Activated CD4-positive, alpha-beta T cell treated with anti-CD3 and anti-CD28 coated beads, Interleukin-2, amount 50 U/mL, for 1 hour (primary cell): ENCODE results near the gene NIPAL3.

ENCODE experiments used
- DNase-seq: peaks from one replicate; pipeline ENCODE4 v3.0.0-alpha.2; 2020

The NIPAL3 gene

DNA sequence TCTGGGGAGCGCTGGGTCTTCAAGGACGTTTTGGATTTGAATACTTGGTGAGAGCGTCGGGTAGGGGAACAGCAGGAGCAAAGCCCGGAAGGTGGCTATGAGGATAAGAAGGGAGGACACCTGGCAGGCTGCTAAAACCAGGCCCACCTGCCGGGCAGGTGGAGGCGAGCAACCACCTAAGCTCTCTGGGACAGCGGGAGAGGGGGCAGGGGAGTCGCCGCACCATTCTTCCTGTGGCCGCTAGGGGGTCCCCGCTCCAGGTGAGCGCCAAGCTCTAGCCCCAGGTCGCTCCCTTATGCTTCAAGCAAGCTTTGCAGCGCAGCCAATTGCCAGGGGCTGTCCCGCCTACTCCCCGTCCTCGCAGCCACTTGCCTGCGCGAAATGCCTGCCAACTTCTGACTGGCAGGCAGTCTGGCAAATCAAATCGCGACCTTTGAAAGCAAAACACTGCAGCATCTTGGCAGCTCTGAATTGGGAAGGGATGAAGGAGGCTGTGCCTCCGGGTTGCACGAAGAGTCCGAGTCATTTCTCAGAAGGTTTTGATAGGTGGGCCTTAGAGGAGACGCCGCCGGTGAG is at the start of gene NIPAL3:
Gene NIPAL3 (plus strand): TSS at position 469 of the 576 bp plus-strand sequence. CDS start 3,746 bp downstream, outside the sequence.
- DNase-seq: peak; percentile 95

GRCh38 chr1:24366707-24367106 is 48.9 kb upstream of the NIPAL3 start:
- DNase-seq: no peak

GRCh38 chr1:24369199-24369598 is 46.4 kb upstream of the NIPAL3 start:
- no peak for DNase-seq

GRCh38 chr1:24369801-24370200 is 45.8 kb upstream of the NIPAL3 start:
- DNase-seq: no peak

DNA sequence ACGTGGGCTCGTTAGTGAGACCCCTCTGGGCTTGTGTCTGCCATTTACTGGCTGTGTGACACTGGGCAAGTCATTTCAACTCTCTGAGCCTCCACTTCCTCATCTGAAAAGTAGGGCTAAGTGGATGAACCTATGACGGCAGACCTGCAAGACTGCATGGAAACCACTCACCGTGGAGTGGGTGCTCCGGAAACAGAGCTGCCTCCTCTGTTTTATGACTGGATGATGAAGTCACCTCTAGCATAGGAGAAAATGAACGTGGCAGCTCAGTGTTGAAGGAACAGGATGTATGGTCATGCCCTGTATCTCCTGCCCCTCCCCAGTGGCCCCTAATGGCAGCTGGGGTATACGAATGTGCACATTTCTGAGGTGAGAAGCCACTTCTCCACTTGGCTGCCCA is 42.6 kb upstream of the NIPAL3 start:
- DNase-seq: no peak

GRCh38 chr1:24373710-24374109 is 41.9 kb upstream of the NIPAL3 start:
- DNase-seq: no peak

DNA sequence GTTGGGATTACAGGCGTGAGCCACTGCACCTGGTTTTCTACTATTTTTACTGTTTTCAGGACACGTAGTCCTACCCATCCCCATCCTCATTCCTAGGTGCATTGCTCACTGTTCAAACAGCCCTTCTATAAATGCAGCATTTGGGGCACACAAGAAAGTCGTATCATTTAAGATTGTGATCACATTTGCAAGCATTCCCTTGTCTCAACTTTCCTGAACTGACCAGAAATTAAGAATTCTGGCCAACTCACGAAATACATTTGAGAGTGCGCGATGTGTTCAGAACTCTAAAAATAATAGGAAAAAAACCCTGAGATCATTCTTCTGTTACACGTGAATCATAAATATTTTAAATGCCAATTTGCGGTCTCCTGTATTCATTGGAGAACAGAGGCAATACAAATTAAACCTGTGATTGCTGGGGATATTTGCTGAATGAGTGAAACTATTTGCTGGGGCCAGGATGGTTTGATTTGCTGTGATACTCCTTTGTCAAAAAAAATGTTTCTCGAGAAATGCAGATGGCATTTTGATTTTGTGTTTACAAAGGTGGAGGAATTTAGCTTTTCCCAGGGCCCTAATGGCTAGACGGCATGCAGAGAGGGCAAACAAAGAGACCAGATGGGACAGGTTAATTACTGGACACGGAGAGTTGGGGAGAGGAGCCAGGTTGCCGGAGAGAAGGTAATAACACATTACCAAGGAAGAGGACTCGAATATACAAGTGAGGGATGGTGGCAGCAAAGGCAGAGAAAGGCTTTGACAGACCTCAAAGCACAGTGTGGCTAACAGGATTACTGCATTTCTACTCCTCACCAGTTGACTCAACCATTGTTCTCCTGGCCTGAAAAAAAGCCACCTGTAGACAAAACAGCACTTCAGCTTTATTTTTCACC is 40.5 kb upstream of the NIPAL3 start:
- DNase-seq: no peak

- DNase-seq: no peak
These were observed 35.8 kb upstream of the NIPAL3 start for GRCh38 chr1:24379733-24380315.

DNA sequence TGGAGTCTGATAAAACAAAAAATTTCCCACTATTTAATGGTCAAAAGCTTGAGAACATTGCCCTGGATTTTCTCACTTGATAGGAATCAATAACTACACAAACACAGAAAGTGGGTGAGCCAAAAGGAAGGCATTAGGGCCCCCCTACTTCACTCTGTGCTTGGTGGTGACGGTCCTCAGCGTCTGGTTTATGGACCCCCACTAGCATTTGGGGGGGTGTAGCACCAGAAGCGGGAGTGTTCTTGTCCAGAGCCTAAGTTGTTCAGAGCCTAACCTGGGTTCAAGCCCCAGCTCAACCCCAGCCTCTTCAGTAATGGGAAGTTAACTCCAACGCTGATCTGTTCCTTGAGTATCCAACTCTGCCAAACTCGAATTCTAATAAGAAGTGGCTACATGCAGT is 35.1 kb upstream of the NIPAL3 start:
- no peak for DNase-seq

DNA sequence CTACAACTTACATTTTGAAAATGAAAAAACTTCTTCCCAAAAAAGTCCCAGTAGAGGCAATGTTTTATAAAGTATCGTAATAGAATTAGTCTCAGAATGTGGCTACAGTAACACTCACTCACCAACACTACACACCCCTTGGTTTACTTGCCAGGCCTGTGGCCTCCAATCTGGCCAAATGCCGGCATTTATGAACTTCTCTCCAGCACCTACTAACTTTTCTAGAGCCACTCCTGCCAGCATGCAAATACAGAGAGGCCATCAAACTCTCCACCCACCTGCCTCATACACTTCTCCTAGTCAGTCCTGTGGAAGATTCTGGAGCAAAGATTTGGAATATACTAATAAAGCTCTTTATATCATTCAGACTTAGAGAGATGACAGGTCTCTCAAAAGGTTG is 34.3 kb upstream of the NIPAL3 start:
- no peak for DNase-seq

GRCh38 chr1:24382165-24382577 is 33.4 kb upstream of the NIPAL3 start:
- no peak for DNase-seq

DNA sequence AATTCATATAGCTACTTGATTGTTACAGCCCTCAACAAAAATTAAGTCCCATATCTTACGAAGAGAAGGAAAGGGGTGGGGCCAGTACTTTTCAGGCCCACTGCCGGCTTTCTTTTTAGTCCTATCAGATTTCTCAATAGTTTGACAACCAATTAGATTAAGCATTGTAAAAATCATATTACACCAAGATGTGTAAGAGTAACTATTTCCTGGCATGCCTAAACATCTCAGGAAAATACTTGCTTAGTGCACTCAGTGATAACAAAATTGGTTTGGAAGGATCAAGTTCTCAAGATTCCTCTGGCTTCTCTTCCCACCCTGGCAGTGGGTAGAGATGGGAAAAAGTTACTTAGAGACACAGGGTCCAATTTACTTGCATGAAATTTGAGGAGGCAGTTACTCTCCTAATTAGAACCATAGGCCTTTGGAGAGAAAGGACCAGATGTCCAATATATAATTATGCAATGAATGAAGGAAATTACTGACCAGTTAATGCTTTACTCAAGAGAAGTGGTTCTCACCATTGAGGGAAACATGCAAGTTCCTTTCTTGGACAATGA is 32.1 kb upstream of the NIPAL3 start:
- no peak for DNase-seq

- no peak for DNase-seq
These were observed 31.1 kb upstream of the NIPAL3 start for GRCh38 chr1:24384251-24385090.

- peak; percentile 24 for DNase-seq
These were observed 30.3 kb upstream of the NIPAL3 start for GRCh38 chr1:24385160-24385940.

- no peak for DNase-seq
These were observed 29.4 kb upstream of the NIPAL3 start for GRCh38 chr1:24386241-24386640.

DNA sequence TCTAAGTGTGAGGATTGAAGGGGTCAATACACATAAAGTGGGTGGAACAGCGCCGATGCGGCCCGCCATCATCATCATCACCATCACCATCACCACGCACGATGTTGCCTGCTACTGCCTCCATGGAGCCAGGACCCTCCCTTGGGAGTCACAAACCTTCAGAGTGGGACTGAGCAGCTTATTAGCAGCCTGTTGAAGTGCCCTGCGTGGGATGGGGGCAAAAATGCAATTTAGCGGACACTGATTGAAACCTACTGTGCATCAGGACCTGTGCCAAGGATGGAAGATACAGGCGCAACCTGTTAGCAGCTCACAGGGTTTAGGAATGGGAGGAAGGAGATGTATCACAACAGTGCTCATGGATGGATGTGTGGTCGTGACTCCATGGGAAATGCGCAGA is 28.7 kb upstream of the NIPAL3 start:
- DNase-seq: no peak

DNA sequence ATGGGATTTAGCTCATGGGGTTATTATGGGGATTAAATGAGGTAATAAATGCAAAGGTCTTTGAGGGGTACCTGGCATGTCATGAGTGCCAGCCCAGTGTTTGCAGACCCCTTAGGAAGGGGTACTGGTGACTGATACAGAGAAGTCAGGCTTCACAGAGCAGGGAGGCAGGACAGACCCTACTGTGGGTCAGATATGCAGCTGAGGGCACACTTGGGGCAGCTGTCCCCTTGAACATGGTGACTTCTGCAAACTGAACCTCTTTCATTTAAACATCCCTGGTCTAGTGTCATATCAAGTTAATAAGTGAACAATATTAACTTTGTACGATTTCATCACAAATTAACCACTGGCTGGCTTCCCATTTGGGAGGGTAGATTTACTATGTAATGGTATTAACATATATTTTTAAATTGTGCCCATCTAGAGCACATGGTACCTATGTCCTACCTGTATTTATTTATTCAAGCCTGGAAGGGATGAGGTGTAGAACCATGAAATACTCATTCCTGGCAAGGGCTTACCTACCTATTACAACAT is 27.9 kb upstream of the NIPAL3 start:
- DNase-seq: no peak

DNA sequence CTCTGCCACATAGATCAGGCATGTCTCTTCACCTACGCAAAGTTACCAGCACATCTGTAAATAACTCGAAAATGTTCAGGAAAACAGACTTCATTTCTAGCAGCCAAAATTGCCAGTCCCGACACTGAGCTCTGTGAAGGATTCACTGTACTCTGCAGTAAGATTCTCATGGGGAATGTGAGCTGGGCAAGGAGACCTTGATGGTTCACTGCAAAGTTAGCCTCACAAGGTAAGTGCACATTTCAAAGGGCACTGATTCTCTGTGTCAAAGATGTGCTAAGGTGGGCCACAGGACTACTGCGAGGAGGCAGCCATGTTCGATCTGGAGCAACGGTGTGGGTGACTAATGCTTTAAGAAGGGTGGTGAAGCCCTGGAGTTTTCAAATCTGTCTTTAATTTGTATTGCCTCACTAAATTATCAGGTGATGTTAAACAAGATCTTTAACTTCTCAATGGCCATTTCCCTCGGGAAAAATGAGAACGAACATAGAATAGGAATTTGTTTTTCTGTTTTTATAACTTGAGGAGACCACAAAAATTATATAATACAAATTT is 27.2 kb upstream of the NIPAL3 start:
- DNase-seq: no peak

- no peak for DNase-seq
These were observed 26.3 kb upstream of the NIPAL3 start for GRCh38 chr1:24389231-24389678.

- peak; percentile 64 for DNase-seq
These were observed 24.4 kb upstream of the NIPAL3 start for GRCh38 chr1:24390924-24391782.
